Measurements from ENCODE around the gene PITPNC1.

DNA sequence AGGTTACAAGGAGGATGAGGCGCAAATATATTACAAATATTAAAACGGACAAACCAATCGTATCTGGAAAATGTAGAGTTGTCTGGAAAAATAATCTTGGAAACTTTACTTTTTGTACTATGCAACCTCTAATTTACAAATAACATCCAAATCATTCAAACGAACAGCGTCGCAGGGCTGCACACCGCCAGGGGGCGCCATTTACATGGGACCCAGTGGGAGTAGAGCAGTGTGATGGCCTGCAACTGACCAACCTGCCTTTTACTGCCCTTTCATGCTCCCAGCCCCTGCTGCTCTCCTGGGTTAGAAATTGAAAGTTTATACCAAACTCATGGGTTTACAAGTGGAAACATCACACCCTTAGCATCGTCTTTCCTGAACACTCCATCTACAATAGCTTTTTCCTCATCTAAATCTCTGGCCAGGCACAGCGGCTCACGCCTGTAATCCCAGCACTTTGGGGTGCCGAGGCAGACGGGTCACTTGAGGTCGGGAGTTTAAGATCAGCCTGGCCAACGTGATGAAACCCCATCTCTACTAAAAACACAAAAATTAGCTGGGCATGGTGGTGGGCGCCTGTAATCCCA is 10.0 kb downstream of the PITPNC1 start:
- TF ChIP-seq, protein P1, sequence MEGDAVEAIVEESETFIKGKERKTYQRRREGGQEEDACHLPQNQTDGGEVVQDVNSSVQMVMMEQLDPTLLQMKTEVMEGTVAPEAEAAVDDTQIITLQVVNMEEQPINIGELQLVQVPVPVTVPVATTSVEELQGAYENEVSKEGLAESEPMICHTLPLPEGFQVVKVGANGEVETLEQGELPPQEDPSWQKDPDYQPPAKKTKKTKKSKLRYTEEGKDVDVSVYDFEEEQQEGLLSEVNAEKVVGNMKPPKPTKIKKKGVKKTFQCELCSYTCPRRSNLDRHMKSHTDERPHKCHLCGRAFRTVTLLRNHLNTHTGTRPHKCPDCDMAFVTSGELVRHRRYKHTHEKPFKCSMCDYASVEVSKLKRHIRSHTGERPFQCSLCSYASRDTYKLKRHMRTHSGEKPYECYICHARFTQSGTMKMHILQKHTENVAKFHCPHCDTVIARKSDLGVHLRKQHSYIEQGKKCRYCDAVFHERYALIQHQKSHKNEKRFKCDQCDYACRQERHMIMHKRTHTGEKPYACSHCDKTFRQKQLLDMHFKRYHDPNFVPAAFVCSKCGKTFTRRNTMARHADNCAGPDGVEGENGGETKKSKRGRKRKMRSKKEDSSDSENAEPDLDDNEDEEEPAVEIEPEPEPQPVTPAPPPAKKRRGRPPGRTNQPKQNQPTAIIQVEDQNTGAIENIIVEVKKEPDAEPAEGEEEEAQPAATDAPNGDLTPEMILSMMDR (IDR thresholded peaks at IDR 0.05) = peak; percentile 57
- TF ChIP-seq EZH2 (IDR thresholded peaks at IDR 0.05; ENCODE audit: borderline replicate concordance, insufficient read depth, low read depth, low read length, poor library complexity, severe bottlenecking) = no peak
